WTC11 (cell line): ENCODE data around the gene STAT6.

ENCODE experiments used
- GABPB1 ChIP-seq: sonication (generic); formaldehyde crosslinking; IDR thresholded peaks from 2 replicates; pipeline ENCODE4 v1.8.1; 2023; ENCODE audit warnings: mild to moderate bottlenecking, missing genetic modification reagents
- NFE2L1 ChIP-seq: sonication (generic); formaldehyde crosslinking; IDR thresholded peaks from 2 replicates; pipeline ENCODE4 v1.8.1; 2023; ENCODE audit warnings: missing genetic modification reagents
- PREB ChIP-seq: sonication (generic); formaldehyde crosslinking; IDR thresholded peaks from 2 replicates; pipeline ENCODE4 v1.8.1; 2022; ENCODE audit warnings: mild to moderate bottlenecking, missing genetic modification reagents, moderate library complexity, borderline replicate concordance
- STAT6 ChIP-seq: sonication (generic); formaldehyde crosslinking; conservative IDR thresholded peaks from 2 replicates; pipeline ENCODE4 v1.8.1; 2023; ENCODE audit warnings: mild to moderate bottlenecking, low read depth, missing genetic modification reagents, moderate library complexity
- ZNF138 ChIP-seq: sonication (generic); formaldehyde crosslinking; conservative IDR thresholded peaks from 2 replicates; pipeline ENCODE4 v1.8.1; 2022; ENCODE audit warnings: mild to moderate bottlenecking, moderate library complexity, missing genetic modification reagents

GRCh38 chr12:57133013-57133569, 21.9 kb upstream of the STAT6 start:
- TF ChIP-seq ZNF138 (no peak), STAT6 (no peak), NFE2L1 (CRISPR knock-in tag) (no peak), PREB (CRISPR knock-in tag) (no peak), GABPB1 (no peak)
